Body of pancreas (tissue), 4 donors: Measurements from ENCODE around the gene IFI27L2.

Experiments
- POLR2A ChIP-seq, 3 donors: fragments of 450-650 bp; IDR thresholded peaks; one replicate each; pipeline ENCODE4 v1.6.1; 2016; ENCODE audit warnings: antibody characterized with exemption in 3 of 3, mild to moderate bottlenecking in 2 of 3
- TF ChIP-seq, protein P1 (sequence below), 7 experiments: fragments of 450-650 bp in 4 of 7; fragments of 200-600 bp in 3 of 7; sonication (generic) in 3 of 7; IDR thresholded peaks; one replicate each; pipeline ENCODE4 v1.5.1; 2016 to 2019; ENCODE audit warnings: antibody characterized with exemption in 7 of 7

DNA sequence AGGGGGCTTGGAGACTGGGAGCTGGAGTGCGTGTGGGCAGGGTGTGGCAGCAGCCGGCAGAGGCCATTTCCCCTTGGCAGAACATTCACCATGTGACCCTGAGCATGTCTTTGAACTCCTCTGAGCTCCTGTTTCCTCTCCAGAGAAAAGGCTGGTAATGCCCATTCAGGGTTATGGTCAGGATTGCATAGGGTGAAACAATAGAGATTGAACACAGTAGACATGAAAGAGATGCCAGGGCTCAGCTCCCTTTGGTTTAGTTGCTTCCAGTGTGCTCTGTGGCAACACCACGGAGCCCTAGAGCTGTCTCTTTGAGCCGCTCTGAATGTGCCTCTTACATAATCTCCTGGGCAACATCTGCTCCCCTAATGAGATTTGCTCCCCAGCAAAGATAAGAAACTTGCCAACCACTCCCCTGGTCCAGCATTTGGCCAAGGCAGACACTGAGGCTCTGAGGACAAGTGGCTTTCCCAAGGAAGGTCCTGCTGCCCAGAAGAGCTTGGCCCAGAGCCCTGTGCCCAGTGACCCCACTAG, 14.3 kb downstream of the IFI27L2 start:
- TF ChIP-seq, protein P1, sequence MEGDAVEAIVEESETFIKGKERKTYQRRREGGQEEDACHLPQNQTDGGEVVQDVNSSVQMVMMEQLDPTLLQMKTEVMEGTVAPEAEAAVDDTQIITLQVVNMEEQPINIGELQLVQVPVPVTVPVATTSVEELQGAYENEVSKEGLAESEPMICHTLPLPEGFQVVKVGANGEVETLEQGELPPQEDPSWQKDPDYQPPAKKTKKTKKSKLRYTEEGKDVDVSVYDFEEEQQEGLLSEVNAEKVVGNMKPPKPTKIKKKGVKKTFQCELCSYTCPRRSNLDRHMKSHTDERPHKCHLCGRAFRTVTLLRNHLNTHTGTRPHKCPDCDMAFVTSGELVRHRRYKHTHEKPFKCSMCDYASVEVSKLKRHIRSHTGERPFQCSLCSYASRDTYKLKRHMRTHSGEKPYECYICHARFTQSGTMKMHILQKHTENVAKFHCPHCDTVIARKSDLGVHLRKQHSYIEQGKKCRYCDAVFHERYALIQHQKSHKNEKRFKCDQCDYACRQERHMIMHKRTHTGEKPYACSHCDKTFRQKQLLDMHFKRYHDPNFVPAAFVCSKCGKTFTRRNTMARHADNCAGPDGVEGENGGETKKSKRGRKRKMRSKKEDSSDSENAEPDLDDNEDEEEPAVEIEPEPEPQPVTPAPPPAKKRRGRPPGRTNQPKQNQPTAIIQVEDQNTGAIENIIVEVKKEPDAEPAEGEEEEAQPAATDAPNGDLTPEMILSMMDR (IDR thresholded peaks at IDR 0.05), result no peak
- no peak for TF ChIP-seq POLR2A (IDR thresholded peaks at IDR 0.05)
